HCT116 (cell line): ENCODE data around the gene CACNB1. TPM values are rescaled to one million over a fixed set of nuclear protein-coding genes. Genes with fewer than 3 reads are reported as not detected.

Experiments used
- total RNA-seq: library from RNA; stranded (reverse); gene quantifications from one replicate; pipeline ENCODE4 v1.2.1, GENCODE V29; 2021; ENCODE audit not compliant: unreplicated experiment

Gene CACNB1
- total RNA-seq, 1 experiment from 2014 or later: 13.0 TPM

Other genes with a start within 250 kb of the CACNB1 start
- gene FBXO47, start 230.3 kb downstream of the CACNB1 start, total RNA-seq: not detected
- gene PLXDC1, start 46.0 kb downstream of the CACNB1 start, total RNA-seq: 1.8 TPM
- not detected for gene ARL5C, start 31.5 kb downstream of the CACNB1 start, total RNA-seq
- gene RPL19, start 2.6 kb upstream of the CACNB1 start, total RNA-seq: 2,276 TPM
- not detected for gene STAC2, start 28.3 kb upstream of the CACNB1 start, total RNA-seq
- gene FBXL20, start 204.0 kb upstream of the CACNB1 start, total RNA-seq: 17.2 TPM